ENCODE measurements around the gene TNFRSF21. TPM values are rescaled to one million over a fixed set of nuclear protein-coding genes. Genes with fewer than 3 reads are reported as not detected.

TNFRSF21 gene
- polyA plus RNA-seq, 1 donor (not counting 4 experiments of a cell fraction or from before 2014, with no cell fraction given): 50.2 TPM

DNA sequence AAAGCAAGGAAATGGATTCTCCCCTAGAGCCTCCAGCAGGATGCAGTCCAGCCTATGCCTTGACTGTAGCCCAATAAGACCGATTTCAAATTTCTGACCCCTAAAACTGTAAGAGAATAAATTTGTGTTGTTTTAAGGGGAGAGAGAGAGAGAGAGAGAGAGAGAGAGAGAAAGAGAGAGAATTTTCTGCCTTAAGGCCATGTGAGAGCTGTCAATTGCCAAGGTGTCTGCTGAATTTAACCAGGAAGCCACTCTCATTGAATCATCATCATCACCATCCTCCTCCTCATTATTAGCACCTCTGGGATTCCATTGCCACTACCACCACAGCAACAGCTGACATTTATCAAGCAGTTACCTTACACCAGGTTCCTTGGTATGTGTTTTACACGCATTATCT, 27.8 kb upstream of the TNFRSF21 start:
- no peaks in the 10 kb centered on the region for H3K9me3 ChIP-seq (ENCODE audit: control insufficient read depth, low read depth, low read length)
- no peak for FAIRE-seq

GRCh38 chr6:47336334-47336733, 26.6 kb upstream of the TNFRSF21 start:
- TF ChIP-seq EZH2 (IDR thresholded peaks at IDR 0.05; ENCODE audit: low read length): no peak
- TF ChIP-seq CTCF (optimal IDR thresholded peaks at IDR 0.05 in 1 of 3, IDR thresholded peaks at IDR 0.05 in 1 of 3, conservative IDR thresholded peaks at IDR 0.05 in 1 of 3; ENCODE audit: extremely low read depth in 1 of 3, insufficient read depth in 2 of 3, low read length in 3 of 3): no peak
- Histone ChIP-seq H3K4me2 (ENCODE audit: control insufficient read depth, extremely low read depth, insufficient read depth, low read depth, low read length) (no peak overlapping the region), H3K79me2 (ENCODE audit: control insufficient read depth, insufficient read depth, low read length) (no peaks in the 10 kb centered on the region), H2AFZ (ENCODE audit: control insufficient read depth, low read length) (no peak overlapping the region), H3K36me3 (ENCODE audit: control insufficient read depth in 2 of 2, extremely low read depth in 1 of 2, insufficient read depth in 2 of 2, low read length in 2 of 2) (no peaks in the 10 kb centered on the region), H3K9ac (ENCODE audit: control insufficient read depth, extremely low read depth, insufficient read depth, low read length) (no peak overlapping the region), H3K4me3 (ENCODE audit: control insufficient read depth in 2 of 3, extremely low read depth in 1 of 3, insufficient read depth in 2 of 3, low read depth in 1 of 3, low read length in 3 of 3) (no peak overlapping the region), H3K4me1 (ENCODE audit: control insufficient read depth, extremely low read depth, insufficient read depth, low read length) (no peaks in the 10 kb centered on the region), H4K20me1 (ENCODE audit: control insufficient read depth, extremely low read depth, insufficient read depth, low read length) (no peaks in the 10 kb centered on the region), H3K9me3 (ENCODE audit: control insufficient read depth, low read depth, low read length) (no peaks in the 10 kb centered on the region), H3K9me1 (ENCODE audit: control insufficient read depth, extremely low read depth, insufficient read depth, low read length) (no peaks in the 10 kb centered on the region), H3K27me3 (ENCODE audit: control insufficient read depth, extremely low read depth, insufficient read depth, low read length) (no peaks in the 10 kb centered on the region), H3K27ac (ENCODE audit: control insufficient read depth, insufficient read depth, low read length) (no peak overlapping the region)
- FAIRE-seq: no peak
- no peak for DNase-seq (ENCODE audit: low read depth, low spot score)
- dilution Hi-C loops (cut with MboI; ENCODE audit: extremely low pct_ligation_motif_present, low sequenced_read_pairs): no loop called here

More for the DNA sequence above, 27.8 kb upstream of the TNFRSF21 start:
- H3K27ac ChIP-seq (ENCODE audit: control insufficient read depth, insufficient read depth, low read length): no peak overlapping the region
- no peak overlapping the region for H2AFZ ChIP-seq (ENCODE audit: control insufficient read depth, low read length)
- no peaks in the 10 kb centered on the region for H3K4me1 ChIP-seq (ENCODE audit: control insufficient read depth, extremely low read depth, insufficient read depth, low read length)
- H3K4me2 ChIP-seq (ENCODE audit: control insufficient read depth, extremely low read depth, insufficient read depth, low read depth, low read length): no peak overlapping the region
- TF ChIP-seq EZH2 (IDR thresholded peaks at IDR 0.05; ENCODE audit: low read length) (no peak), CTCF (optimal IDR thresholded peaks at IDR 0.05 in 1 of 3, IDR thresholded peaks at IDR 0.05 in 1 of 3, conservative IDR thresholded peaks at IDR 0.05 in 1 of 3; ENCODE audit: extremely low read depth in 1 of 3, insufficient read depth in 2 of 3, low read length in 3 of 3) (no peak)
- no peak overlapping the region for H3K4me3 ChIP-seq (ENCODE audit: control insufficient read depth in 2 of 3, extremely low read depth in 1 of 3, insufficient read depth in 2 of 3, low read depth in 1 of 3, low read length in 3 of 3)
- no peaks in the 10 kb centered on the region for H3K27me3 ChIP-seq (ENCODE audit: control insufficient read depth, extremely low read depth, insufficient read depth, low read length)
- no peaks in the 10 kb centered on the region for H3K9me1 ChIP-seq (ENCODE audit: control insufficient read depth, extremely low read depth, insufficient read depth, low read length)
- no peaks in the 10 kb centered on the region for H3K36me3 ChIP-seq (ENCODE audit: control insufficient read depth in 2 of 2, extremely low read depth in 1 of 2, insufficient read depth in 2 of 2, low read length in 2 of 2)
- no peak overlapping the region for H3K9ac ChIP-seq (ENCODE audit: control insufficient read depth, extremely low read depth, insufficient read depth, low read length)
- DNase-seq (ENCODE audit: low read depth, low spot score): no peak
- no peaks in the 10 kb centered on the region for H4K20me1 ChIP-seq (ENCODE audit: control insufficient read depth, extremely low read depth, insufficient read depth, low read length)
- no peaks in the 10 kb centered on the region for H3K79me2 ChIP-seq (ENCODE audit: control insufficient read depth, insufficient read depth, low read length)
- dilution Hi-C loops (cut with MboI; ENCODE audit: extremely low pct_ligation_motif_present, low sequenced_read_pairs): no loop called here
